K562 (cell line): ENCODE measurements around the gene LRRC10. TPM values are rescaled to one million over a fixed set of nuclear protein-coding genes. Genes with fewer than 3 reads are reported as not detected.

ENCODE experiments used
- ATAC-seq: fragments of 200-7000 bp; cut with Tn5 transposase; 3 replicates; pipeline ENCODE4 v1.9.1; 2020; ENCODE audit warnings: moderate library complexity
- BruUV-seq: library from RNA; stranded (reverse); fragments of 400-500 nt; replicated peaks from 2 replicates; lab custom pipeline; 2021; lab: Mats Ljungman, UMichigan
- CTCF ChIA-PET: fragments of 300-600 bp; formaldehyde crosslinking; extraction: SDS; loops from one replicate; lab custom pipeline; 2021; ENCODE audit warnings: low intra/inter-chr PET ratio; lab: Yijun Ruan, JAX
- POLR2A ChIA-PET: fragments of 300-600, 350-650 bp; sonication (Branson Sonifier 250); formaldehyde crosslinking; extraction: SDS; loops from one replicate; lab custom pipeline; 2021; ENCODE audit warnings: antibody characterized with exemption, inconsistent platforms; lab: Yijun Ruan, JAX
- DNase-seq, 4 experiments: peaks; one replicate each; pipeline versions ENCODE4 v3.0.0 to v3.0.0-alpha.2; 2011 to 2018; ENCODE audit warnings: low spot score in 3 of 4, mixed read lengths in 3 of 4; ENCODE audit errors: extremely low read depth in 1 of 4
- FAIRE-seq: peaks from 2 replicates; lab custom pipeline; 2011; peaks lifted over from hg19 to GRCh38; lab: Jason Lieb, UNC
- H2AFZ ChIP-seq: 2 replicates; pipeline ENCODE4 v1.6.0; 2011; ENCODE audit warnings: low read depth, low read length, control low read depth, inconsistent platforms
- H3K27ac ChIP-seq: fragments of 200-600 bp; 3 replicates; pipeline ENCODE4 v1.8.0; 2011; ENCODE audit warnings: low read depth, mild to moderate bottlenecking, control low read depth, inconsistent platforms, low read length, moderate library complexity, mixed read lengths; ENCODE audit errors: extremely low read depth
- H3K27me3 ChIP-seq, 2 experiments: fragments of 300-600 bp in 1 of 2; 2 replicates in 1 of 2; 3 replicates in 1 of 2; pipeline versions ENCODE4 v1.6.0 to v1.8.0; 2011; ENCODE audit warnings: inconsistent platforms in 2 of 2, low read length in 2 of 2, mild to moderate bottlenecking in 1 of 2, mixed read lengths in 1 of 2, moderate library complexity in 1 of 2; ENCODE audit not compliant: control insufficient read depth in 2 of 2, insufficient read depth in 2 of 2
- H3K36me3 ChIP-seq: fragments of 300-600 bp; 3 replicates; pipeline ENCODE4 v1.8.0; 2011; ENCODE audit warnings: mild to moderate bottlenecking, low read length, inconsistent platforms; ENCODE audit not compliant: control insufficient read depth, insufficient read depth
- H3K4me1 ChIP-seq, 2 experiments: fragments of 200-600 bp in 1 of 2; replicated peaks in 1 of 2; 2 replicates in 1 of 2; 3 replicates in 1 of 2; pipeline versions ENCODE4 v1.5.1 to v1.8.0; 2011; ENCODE audit warnings: inconsistent platforms in 2 of 2, low read length in 2 of 2, mild to moderate bottlenecking in 1 of 2, mixed read lengths in 1 of 2, moderate library complexity in 1 of 2; ENCODE audit not compliant: control insufficient read depth in 2 of 2, insufficient read depth in 2 of 2
- H3K4me2 ChIP-seq: 2 replicates; pipeline ENCODE4 v1.6.1; 2011; ENCODE audit warnings: low read length, control low read depth, inconsistent platforms, mixed read lengths; ENCODE audit not compliant: insufficient read depth
- H3K4me3 ChIP-seq: fragments of 200-600 bp; sonication (generic), shearing (Covaris generic); 2 replicates; pipeline ENCODE4 v1.5.1; 2016; ENCODE audit warnings: control low read depth, inconsistent platforms
- H3K79me2 ChIP-seq: fragments of 200-600 bp; 3 replicates; pipeline ENCODE4 v1.8.0; 2011; ENCODE audit warnings: low read length, inconsistent platforms; ENCODE audit not compliant: control insufficient read depth, insufficient read depth
- H3K9ac ChIP-seq, 2 experiments: 2 replicates each; pipeline versions ENCODE4 v1.6.0 to v1.6.1; 2011; ENCODE audit warnings: low read depth in 2 of 2, low read length in 2 of 2, control low read depth in 1 of 2, inconsistent platforms in 1 of 2, mild to moderate bottlenecking in 1 of 2, mixed read lengths in 1 of 2; ENCODE audit not compliant: insufficient read depth in 1 of 2
- H3K9me1 ChIP-seq: one replicate; pipeline ENCODE4 v1.6.0; 2011; ENCODE audit warnings: inconsistent platforms, mild to moderate bottlenecking, low read length, moderate library complexity; ENCODE audit not compliant: control insufficient read depth, insufficient read depth
- H3K9me3 ChIP-seq: replicated peaks from 2 replicates; pipeline ENCODE4 v1.5.1; 2011; ENCODE audit warnings: low read depth, low read length, inconsistent platforms; ENCODE audit not compliant: control insufficient read depth, insufficient read depth
- H4K20me1 ChIP-seq: replicated peaks from 2 replicates; pipeline ENCODE4 v1.6.1; 2011; ENCODE audit warnings: low read length, inconsistent platforms, mixed read lengths; ENCODE audit not compliant: control insufficient read depth, insufficient read depth
- BRF1 ChIP-seq: IDR thresholded peaks from 3 replicates; pipeline ENCODE4 v1.6.1; 2011; ENCODE audit warnings: borderline replicate concordance, mild to moderate bottlenecking; ENCODE audit not compliant: insufficient read length; ENCODE audit errors: extremely low read depth
- CBFA2T2 ChIP-seq: fragments of 450-650 bp; conservative IDR thresholded peaks from 2 replicates; pipeline ENCODE4 v1.6.1; 2017; ENCODE audit warnings: mild to moderate bottlenecking
- DACH1 ChIP-seq: fragments of 450-650 bp; IDR thresholded peaks from 2 replicates; pipeline ENCODE4 v1.6.1; 2018; ENCODE audit not compliant: partially characterized antibody
- KDM4B ChIP-seq, 2 experiments: fragments of 450-650 bp in 1 of 2; sonication (generic) in 1 of 2; IDR thresholded peaks; 2 replicates each; pipeline ENCODE4 v1.6.1; 2016 to 2017; ENCODE audit warnings: borderline replicate concordance in 2 of 2, antibody characterized with exemption in 1 of 2, low read depth in 1 of 2, mild to moderate bottlenecking in 1 of 2
- MBD2 ChIP-seq: sonication (generic); IDR thresholded peaks from 2 replicates; pipeline ENCODE4 v1.6.1; 2016; ENCODE audit warnings: low read depth, borderline replicate concordance
- SMAD1 ChIP-seq: fragments of 150-350 bp; IDR thresholded peaks from 2 replicates; pipeline ENCODE4 v1.6.1; 2014; ENCODE audit warnings: low read length, low read depth; ENCODE audit not compliant: partially characterized antibody
- SMARCB1 ChIP-seq: IDR thresholded peaks from 2 replicates; pipeline ENCODE4 v1.6.1; 2011; ENCODE audit warnings: improper control_type of control experiment, low read depth; ENCODE audit not compliant: insufficient read length
- SMARCC2 ChIP-seq: fragments of 450-650 bp; IDR thresholded peaks from 2 replicates; pipeline ENCODE4 v1.6.1; 2017; ENCODE audit warnings: antibody characterized with exemption, moderate library complexity, mild to moderate bottlenecking, low read depth
- TFAP4 ChIP-seq: sonication (generic); formaldehyde crosslinking; IDR thresholded peaks from 2 replicates; pipeline ENCODE4 v1.8.0; 2022; ENCODE audit warnings: missing genetic modification reagents, mild to moderate bottlenecking, moderate library complexity, borderline replicate concordance
- THAP7 ChIP-seq: fragments of 250-450 bp; sonication (Bioruptor Pico); IDR thresholded peaks from 2 replicates; pipeline ENCODE4 v1.5.0; 2021
- TRIM28 ChIP-seq: fragments of 450-650 bp; IDR thresholded peaks from 2 replicates; pipeline ENCODE4 v1.6.1; 2017
- ZNF316 ChIP-seq: fragments of 450-650 bp; IDR thresholded peaks from 2 replicates; pipeline ENCODE4 v1.6.1; 2016
- ZNF444 ChIP-seq: fragments of 250-450 bp; sonication (Bioruptor Pico); IDR thresholded peaks from 2 replicates; pipeline ENCODE4 v1.4.0; 2020; ENCODE audit warnings: mild to moderate bottlenecking, moderate library complexity
- ZNF561 ChIP-seq: fragments of 450-650 bp; formaldehyde crosslinking; conservative IDR thresholded peaks from 2 replicates; pipeline ENCODE4 v1.4.0; 2020; ENCODE audit warnings: mild to moderate bottlenecking, moderate library complexity
- ZNF764 ChIP-seq: fragments of 250-450 bp; sonication (Bioruptor Pico); IDR thresholded peaks from 2 replicates; pipeline ENCODE4 v1.4.0; 2020; ENCODE audit warnings: low read depth, mild to moderate bottlenecking, moderate library complexity
- ZNF766 ChIP-seq: fragments of 200-800 bp; sonication (Bioruptor generic); conservative IDR thresholded peaks from 2 replicates; pipeline ENCODE4 v1.6.1; 2016; ENCODE audit warnings: missing genetic modification characterization, missing compliant biosample characterization
- WGBS: fragments of 100-300 bp; shearing (Covaris generic); methylation state at CpG from one replicate; pipeline ENCODE4 v1.1.6; 2016; ENCODE audit warnings: low coverage, mixed read lengths; ENCODE audit not compliant: insufficient coverage; ENCODE audit errors: missing lambda C conversion rate; 5-methylcytosine and 5-hydroxymethylcytosine counted together
- in situ Hi-C: fragments of 300-500 bp; cut with MboI; formaldehyde crosslinking; loops from 4 replicates; pipeline ENCODE4 v1.15.0; 2018; ENCODE audit warnings: inconsistent platforms, mixed read lengths
- intact Hi-C: fragments of 100-400 bp; cut with micrococcal nuclease; formaldehyde crosslinking; loops from 2 replicates; pipeline ENCODE4 v1.14.2; 2022
- polyA plus RNA-seq, 8 experiments: library from polyadenylated mRNA; depleted of rRNA in 4 of 8; stranded (reverse) in 5 of 8; unstranded in 3 of 8; fragments of >200 nt; fragmentation: Nextera tagmentation in 2 of 8; fragmentation: Illumina TruSeq in 1 of 8; extraction: Ambion mirVana in 2 of 8; extraction: Trizol in 1 of 8; gene quantifications; 2 replicates each; pipeline versions ENCODE4 v1.2.1 to v1.2.3, GENCODE V29; 2011 to 2014; ENCODE audit warnings: inconsistent platforms in 1 of 8, missing spikeins in 1 of 8
- total RNA-seq, 7 experiments: library from RNA; depleted of rRNA in 6 of 7; stranded (reverse); fragments of >200 nt in 6 of 7; fragmentation: Illumina TruSeq in 2 of 7; extraction: Trizol in 2 of 7; gene quantifications; 2 replicates each; pipeline versions ENCODE4 v1.2.1 to v1.2.3, GENCODE V29; 2011 to 2021; ENCODE audit warnings: low replicate concordance in 1 of 7

The LRRC10 gene
- total and polyA plus RNA-seq, 9 of the 15 experiments (the other 6 are each of a cell fraction or from before 2014, with no cell fraction given), result 0.09 TPM; not detected in 8

- 74% methylated on average over 13 of the region's 15 CpGs for WGBS
- Histone ChIP-seq H3K4me2 (no peak overlapping the region), H3K9me3 (0 out of 2 replicates have a peak, but pooled peaks cover 3% of the 10 kb centered on the region), H2AFZ (peak overlapping the region; percentile 64), H3K9me1 (no peaks in the 10 kb centered on the region), H3K4me3 (no peak overlapping the region), H3K79me2 (no peaks in the 10 kb centered on the region), H3K4me1 (peaks cover 14 to 16% of the 10 kb centered on the region in 2 experiments), H3K9ac (no peak overlapping the region; a peak in 1 of 4 replicates), H3K27ac (no peak overlapping the region), H4K20me1 (no peaks in the 10 kb centered on the region), H3K36me3 (no peaks in the 10 kb centered on the region), H3K27me3 (no peaks in the 10 kb centered on the region; a peak in 1 of 5 replicates)
- TF ChIP-seq BRF1 (no peak), SMARCB1 (no peak), SMAD1 (no peak)
- CTCF ChIA-PET, result no interaction called here
- no peak for DNase-seq
- no TSS peak for BruUV-seq
- POLR2A ChIA-PET, result interaction anchor here (1.1 to 1.8 kb wide), 3 partner anchors 10 to 19 kb away, joined by 3 to 6 read pairs (median 5); no protein-coding TSS in a partner anchor
- FAIRE-seq, result no peak
- intact Hi-C loops, result no loop called here
- in situ Hi-C loops, result no loop called here
- ATAC-seq, result no peak
Measured at GRCh38 chr12:69610126-69610525, 581 bp downstream of the LRRC10 start.

- no peaks in the 10 kb centered on the region; a peak in 1 of 5 replicates for H3K27me3 ChIP-seq
- CTCF ChIA-PET, result no interaction called here
- H4K20me1 ChIP-seq, result no peaks in the 10 kb centered on the region
- H3K9ac ChIP-seq, result peak overlapping the region in 1 of 2 experiments; percentile 23; a peak in 1 of 4 replicates
- intact Hi-C loops (no loop called here), in situ Hi-C loops (no loop called here)
- peak; percentile 26 to 50 (median 40) for DNase-seq
- no TSS peak for BruUV-seq
- ATAC-seq, result peak; percentile 66
- peaks cover 14 to 16% of the 10 kb centered on the region in 2 experiments for H3K4me1 ChIP-seq
- POLR2A ChIA-PET, result interaction anchor here (0.7 to 1.0 kb wide), 2 partner anchors 9 to 1552 kb away, joined by 4 read pairs; no protein-coding TSS in a partner anchor
- 0 out of 3 replicates have a peak overlapping the region, but pooled peaks have one; percentile 9 for H3K27ac ChIP-seq
- H3K36me3 ChIP-seq, result peaks cover 4% of the 10 kb centered on the region
- no peaks in the 10 kb centered on the region for H3K79me2 ChIP-seq
- peak overlapping the region; percentile 34; the same call in 1 of the 2 replicates for H3K4me2 ChIP-seq
- H3K9me1 ChIP-seq, result no peaks in the 10 kb centered on the region
- H3K9me3 ChIP-seq, result 0 out of 2 replicates have a peak, but pooled peaks cover 3% of the 10 kb centered on the region
- 12% methylated on average over 2 of the region's 2 CpGs for WGBS
- H3K4me3 ChIP-seq, result no peak overlapping the region
- peak overlapping the region; percentile 69 for H2AFZ ChIP-seq
- FAIRE-seq, result no peak
- TF ChIP-seq ZNF764 (CRISPR knock-in tag) (no peak), TRIM28 (0 out of 2 replicates have a peak, but pooled peaks have one; percentile 44), ZNF316 (peak; percentile 83), MBD2 (no peak), ZNF444 (CRISPR knock-in tag) (no peak), DACH1 (peak; percentile 15), TFAP4 (CRISPR knock-in tag) (no peak), THAP7 (no peak), CBFA2T2 (0 out of 2 replicates have a peak, but pooled peaks have one; percentile 24), KDM4B (IDR thresholded peaks at IDR 0.05; ENCODE audit: borderline replicate concordance in 2 of 2, low read depth in 1 of 2) (no peak), ZNF766 (0 out of 2 replicates have a peak, but pooled peaks have one; percentile 24), ZNF561 (no peak), SMARCC2 (peak; percentile 32; the same call in 1 of the 2 replicates)
Measured at GRCh38 chr12:69608114-69608513, 2.6 kb downstream of the LRRC10 start.
